Esophagus (tissue), 2 donors: Measurements from ENCODE around the gene APBB2. TPM values are rescaled to one million over a fixed set of nuclear protein-coding genes. Genes with fewer than 3 reads are reported as not detected.
A peak's percentile ranks its signal among the peaks of the same experiment; 100 is the strongest.

Source experiments
- H3K27ac ChIP-seq, 2 donors: one replicate each; pipeline ENCODE4 v1.5.1; 2013; ENCODE audit warnings: low read depth in 2 of 2, mild to moderate bottlenecking in 2 of 2, inconsistent platforms in 1 of 2, low read length in 1 of 2, moderate library complexity in 1 of 2
- H3K27me3 ChIP-seq, 2 donors: one replicate each; pipeline ENCODE4 v1.6.1; 2013; ENCODE audit warnings: low read length in 2 of 2, control low read depth in 1 of 2, mild to moderate bottlenecking in 1 of 2; ENCODE audit not compliant: insufficient read depth in 2 of 2, control insufficient read depth in 1 of 2
- H3K36me3 ChIP-seq, 2 donors: one replicate each; pipeline ENCODE4 v1.6.1; 2013; ENCODE audit warnings: low read length in 1 of 2; ENCODE audit not compliant: control insufficient read depth in 2 of 2, insufficient read depth in 2 of 2
- H3K4me1 ChIP-seq, 2 donors: one replicate each; pipeline ENCODE4 v1.6.1; 2013; ENCODE audit warnings: low read length in 1 of 2; ENCODE audit not compliant: control insufficient read depth in 2 of 2, insufficient read depth in 2 of 2
- H3K4me3 ChIP-seq, 2 donors: one replicate each; pipeline ENCODE4 v1.5.1; 2013; ENCODE audit warnings: low read length in 2 of 2, mild to moderate bottlenecking in 2 of 2, low read depth in 1 of 2, moderate library complexity in 1 of 2
- H3K9me3 ChIP-seq, 2 donors: one replicate each; pipeline ENCODE4 v1.6.1; 2013; ENCODE audit warnings: mild to moderate bottlenecking in 2 of 2, low read depth in 1 of 2, low read length in 1 of 2, moderate library complexity in 1 of 2; ENCODE audit not compliant: control insufficient read depth in 2 of 2, insufficient read depth in 1 of 2
- WGBS, 2 donors: extraction: QIAGEN DNeasy Blood & Tissue Kit; methylation state at CpG; one replicate each; pipeline ENCODE4 v1.1.7; 2013; 5-methylcytosine and 5-hydroxymethylcytosine counted together
- polyA plus RNA-seq, 2 donors: library from polyadenylated mRNA; stranded (reverse); fragments of 200-250 nt; gene quantifications; one replicate each; pipeline ENCODE4 v1.2.3, GENCODE V29; 2013
- donor health status: healthy with polysubstance abuse.
- donor health status: Bipolar disorder and iron deficiency.

Gene APBB2
- polyA plus RNA-seq, 2 donors, result 3.0 to 4.0 TPM

DNA sequence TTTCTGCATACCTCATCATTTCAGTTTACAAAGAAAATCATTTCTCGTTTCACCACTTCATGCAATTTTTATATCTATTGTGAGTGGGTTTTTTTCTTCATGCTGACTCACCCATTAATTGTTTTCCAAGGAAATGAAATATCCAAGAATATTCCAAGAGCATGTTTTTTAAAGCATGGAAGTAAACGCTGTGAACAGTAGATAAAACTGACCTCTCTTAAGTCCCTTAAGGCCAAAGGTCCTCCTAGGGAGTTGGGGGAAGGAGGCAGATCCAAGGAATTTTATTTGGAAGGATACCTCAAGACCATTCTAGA is 2.6 kb upstream of the APBB2 start:
- H3K4me3 ChIP-seq, result peak overlapping the region in 1 of 2 donors; percentile 55
- H3K4me1 ChIP-seq, result no peaks in the 10 kb centered on the region
- no peak overlapping the region for H3K27ac ChIP-seq
- no peaks in the 10 kb centered on the region for H3K36me3 ChIP-seq
- no peaks in the 10 kb centered on the region for H3K27me3 ChIP-seq
- no peaks in the 10 kb centered on the region for H3K9me3 ChIP-seq
- 10% methylated on average over 2 of the region's 2 CpGs for WGBS, 2 donors

DNA sequence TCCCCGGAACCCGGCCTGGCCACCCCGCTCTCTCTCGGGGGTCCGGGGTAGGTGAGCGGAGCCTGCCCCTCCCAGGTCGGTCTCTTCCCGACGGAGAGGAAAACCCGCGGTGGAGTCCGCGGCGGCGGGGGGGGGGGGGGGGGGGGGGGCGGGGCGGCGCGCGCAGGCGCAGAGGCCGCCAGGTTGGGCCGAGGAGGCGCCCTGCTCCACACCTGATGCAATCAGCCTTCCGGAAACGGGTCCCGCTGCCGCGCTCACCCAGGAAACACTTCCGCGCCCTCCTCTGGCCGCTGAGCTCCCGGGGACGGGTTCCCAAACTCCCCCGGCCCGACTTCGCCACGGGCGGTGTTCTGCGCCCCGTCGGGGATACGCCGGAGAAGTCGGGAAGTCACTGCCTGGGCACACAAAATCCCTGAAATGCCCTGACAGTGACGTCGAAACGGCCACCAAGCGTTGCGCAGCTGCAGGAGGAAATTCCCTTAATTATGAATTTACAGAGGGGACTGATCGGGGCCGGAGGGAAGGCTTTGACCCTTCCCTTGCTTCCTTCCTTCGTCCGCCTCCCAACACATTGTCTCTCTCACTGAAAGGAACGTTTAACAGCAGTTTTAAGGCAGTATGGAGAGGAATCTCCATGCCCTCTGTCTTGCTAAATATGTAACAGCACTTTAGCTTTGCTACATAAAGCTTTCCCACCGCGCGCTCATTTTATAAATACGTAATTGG is 2.1 kb upstream of the APBB2 start:
- Histone ChIP-seq H3K36me3 (no peaks in the 10 kb centered on the region), H3K27ac (peak overlapping the region; percentile 87 to 89), H3K4me3 (peak overlapping the region; percentile 55 to 77), H3K4me1 (no peaks in the 10 kb centered on the region), H3K9me3 (no peaks in the 10 kb centered on the region), H3K27me3 (no peaks in the 10 kb centered on the region)
- 1 to 2% methylated on average over 53 to 59 of the region's 59 CpGs for WGBS, 2 donors

DNA sequence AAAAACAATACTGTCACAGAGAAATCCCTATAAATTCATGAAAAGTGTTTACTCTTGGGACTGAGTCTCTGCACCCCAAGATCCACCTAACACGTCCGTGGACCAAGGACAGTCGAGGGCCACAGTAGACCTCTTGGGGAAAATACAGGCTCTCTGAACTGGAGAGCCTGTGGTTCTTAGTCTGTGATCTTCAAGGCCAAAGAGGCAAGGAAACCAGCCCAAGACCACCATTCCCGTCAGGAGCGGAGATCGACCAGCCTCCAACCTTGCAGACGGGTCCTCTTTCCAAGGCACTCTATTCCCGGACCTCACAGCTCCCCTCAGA is 1.6 kb upstream of the APBB2 start:
- H3K9me3 ChIP-seq, result no peaks in the 10 kb centered on the region
- WGBS, 2 donors, result 10 to 16% methylated on average over 8 of the region's 8 CpGs

DNA sequence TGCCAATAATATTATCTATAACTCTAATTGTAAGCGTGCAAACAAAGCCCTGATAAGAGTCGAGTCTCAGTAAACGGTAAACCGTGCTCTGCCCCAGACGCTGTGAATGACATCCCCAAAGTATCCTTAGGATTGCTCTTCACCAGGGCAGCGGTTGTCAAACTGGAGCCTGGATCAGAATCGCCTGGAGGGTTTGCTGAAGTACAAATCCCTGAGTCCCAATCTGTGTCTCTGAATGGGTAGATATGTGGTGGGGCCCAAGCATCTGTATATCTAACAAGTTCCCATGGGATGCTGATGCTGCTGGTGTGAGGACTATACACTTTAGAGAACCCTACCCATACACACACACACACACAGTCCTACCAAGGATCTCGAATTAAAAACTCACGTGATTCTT is 813 bp upstream of the APBB2 start:
- H3K27ac ChIP-seq, result peak overlapping the region in 1 of 2 donors; percentile 66
- no peaks in the 10 kb centered on the region for H3K9me3 ChIP-seq
- no peaks in the 10 kb centered on the region for H3K4me1 ChIP-seq
- no peaks in the 10 kb centered on the region for H3K36me3 ChIP-seq
- H3K4me3 ChIP-seq, result peak overlapping the region in 1 of 2 donors; percentile 78
- H3K27me3 ChIP-seq, result no peaks in the 10 kb centered on the region
- WGBS, 2 donors, result 32 to 52% methylated on average over 9 of the region's 9 CpGs

More for the DNA sequence above, 1.6 kb upstream of the APBB2 start:
- H3K4me3 ChIP-seq, result peak overlapping the region; percentile 55 to 77
- peak overlapping the region; percentile 87 to 89 for H3K27ac ChIP-seq
- no peaks in the 10 kb centered on the region for H3K36me3 ChIP-seq
- H3K4me1 ChIP-seq, result no peaks in the 10 kb centered on the region
- H3K27me3 ChIP-seq, result no peaks in the 10 kb centered on the region

DNA sequence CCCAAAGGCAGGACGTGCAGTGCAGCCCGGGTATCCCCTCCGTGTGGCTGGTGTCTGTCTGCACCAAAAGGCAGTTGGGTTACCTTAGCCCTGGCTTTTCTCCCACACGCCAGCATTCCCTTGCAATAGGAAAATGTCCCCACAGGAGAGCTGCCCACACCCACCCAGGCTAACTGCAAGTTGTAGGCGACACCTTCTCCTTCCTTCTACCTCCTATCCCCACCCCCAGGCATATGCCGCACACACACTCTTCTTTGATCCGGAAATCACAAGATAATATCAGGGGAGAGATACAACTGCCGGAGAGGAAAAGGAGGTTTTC is 444 bp upstream of the APBB2 start:
- Histone ChIP-seq H3K4me3 (peak overlapping the region in 1 of 2 donors; percentile 78), H3K27ac (peak overlapping the region in 1 of 2 donors; percentile 66), H3K9me3 (no peaks in the 10 kb centered on the region), H3K27me3 (no peaks in the 10 kb centered on the region), H3K4me1 (no peaks in the 10 kb centered on the region), H3K36me3 (no peaks in the 10 kb centered on the region)
- 22 to 24% methylated on average over 7 to 8 of the region's 8 CpGs for WGBS, 2 donors

DNA sequence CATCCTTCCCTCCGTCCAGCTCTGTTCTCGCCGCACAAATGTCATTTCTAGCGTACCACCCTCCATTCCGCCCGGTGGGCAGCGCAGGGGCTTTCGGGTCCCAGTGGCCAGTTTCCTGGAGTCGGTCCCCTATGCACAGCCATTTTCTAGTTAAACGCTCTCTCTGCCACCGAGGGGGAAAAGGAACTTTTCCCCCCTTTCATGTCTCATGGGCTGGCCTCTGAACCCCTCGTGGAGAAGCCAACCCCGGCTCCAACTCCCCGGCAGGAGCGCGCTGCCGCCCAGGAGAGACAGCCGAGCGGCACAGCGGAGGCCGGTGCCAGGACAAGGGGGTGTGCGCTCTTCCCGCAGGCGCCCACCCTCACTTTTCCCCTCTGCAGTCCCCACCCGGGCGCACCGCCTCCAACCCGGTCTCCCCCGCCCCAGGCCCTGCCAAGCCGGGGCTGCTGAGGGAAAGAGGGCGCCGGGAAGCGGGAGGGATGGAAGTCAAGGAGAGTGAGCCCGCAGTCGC is 662 bp downstream of the APBB2 start:
- peak overlapping the region; percentile 76 to 78 for H3K4me3 ChIP-seq
- peak overlapping the region; percentile 74 to 76 for H3K27ac ChIP-seq
- 1% methylated on average over 35 of the region's 35 CpGs for WGBS, 2 donors
- H3K4me1 ChIP-seq, result no peaks in the 10 kb centered on the region
- H3K27me3 ChIP-seq, result no peaks in the 10 kb centered on the region
- no peaks in the 10 kb centered on the region for H3K9me3 ChIP-seq
- H3K36me3 ChIP-seq, result no peaks in the 10 kb centered on the region

GRCh38 chr4:41212616-41213203 is 1.6 kb downstream of the APBB2 start:
- Histone ChIP-seq H3K36me3 (no peaks in the 10 kb centered on the region), H3K27me3 (no peaks in the 10 kb centered on the region), H3K4me1 (no peaks in the 10 kb centered on the region), H3K27ac (no peak overlapping the region), H3K4me3 (peak overlapping the region in 1 of 2 donors; percentile 78), H3K9me3 (no peaks in the 10 kb centered on the region)
- 15 to 20% methylated on average over 12 of the region's 12 CpGs for WGBS, 2 donors

GRCh38 chr4:41211951-41212615 is 2.3 kb downstream of the APBB2 start:
- no peak overlapping the region for H3K4me3 ChIP-seq
- H3K27ac ChIP-seq, result no peak overlapping the region
- no peaks in the 10 kb centered on the region for H3K27me3 ChIP-seq
- H3K4me1 ChIP-seq, result no peaks in the 10 kb centered on the region
- WGBS, 2 donors, result 84 to 92% methylated on average over 1 of the region's 1 CpG
- no peaks in the 10 kb centered on the region for H3K9me3 ChIP-seq
- H3K36me3 ChIP-seq, result no peaks in the 10 kb centered on the region

DNA sequence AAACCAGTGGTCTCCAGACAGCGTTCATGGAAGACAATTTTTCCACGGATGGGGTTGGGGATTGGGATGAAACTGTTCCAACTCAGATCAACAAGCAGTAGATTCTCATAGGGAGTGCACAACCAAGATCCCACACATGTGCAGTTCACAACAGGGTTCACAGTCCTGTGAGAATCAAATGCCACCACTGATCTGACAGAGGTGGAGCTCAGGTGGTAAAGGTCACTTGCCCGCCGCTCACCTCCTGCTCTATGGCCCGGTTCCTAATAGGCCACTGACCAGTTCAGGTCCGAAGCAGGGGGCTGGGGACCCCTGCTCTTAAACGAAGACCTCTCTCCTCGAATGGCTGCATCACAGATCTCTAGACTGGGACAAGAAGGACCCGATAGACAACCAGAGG is 4.4 kb downstream of the APBB2 start:
- H3K9me3 ChIP-seq, result no peaks in the 10 kb centered on the region
- H3K36me3 ChIP-seq, result no peaks in the 10 kb centered on the region
- H3K4me1 ChIP-seq, result no peaks in the 10 kb centered on the region
- no peak overlapping the region for H3K4me3 ChIP-seq
- WGBS, 2 donors, result 81 to 90% methylated on average over 9 of the region's 9 CpGs
- H3K27ac ChIP-seq, result no peak overlapping the region
- no peaks in the 10 kb centered on the region for H3K27me3 ChIP-seq
